ENCODE measurements around the gene SBF2. TPM values are rescaled to one million over a fixed set of nuclear protein-coding genes. Genes with fewer than 3 reads are reported as not detected.
A peak's percentile ranks its signal among the peaks of the same experiment; 100 is the strongest.

SBF2 gene
- total RNA-seq, 2 experiments from 2014 or later, result 6.0 to 6.1 TPM

DNA sequence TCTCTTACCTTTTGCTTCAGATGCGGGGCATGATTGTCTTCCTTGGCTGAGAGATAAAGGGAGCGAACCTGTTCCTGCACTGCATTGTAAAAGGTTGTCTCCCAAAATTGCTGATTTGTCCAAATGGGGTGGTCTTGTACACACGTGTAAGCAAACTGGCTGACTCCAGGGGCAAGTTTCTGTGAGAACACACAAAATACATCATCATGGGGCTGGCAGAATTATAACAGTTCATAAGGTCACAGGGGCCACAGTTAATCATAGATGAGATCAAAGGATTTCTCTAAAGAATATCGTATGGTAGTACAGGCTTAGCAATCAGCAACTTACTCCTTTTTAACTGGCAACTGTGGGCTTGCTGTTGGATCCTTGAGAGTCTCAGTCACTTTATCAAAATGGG, 435.8 kb downstream of the SBF2 start:
- H3K36me3 Mint-ChIP-seq, result peaks cover 2% of the 10 kb centered on the region
- peak overlapping the region; percentile 71 for H3K27ac Mint-ChIP-seq
- no peaks in the 10 kb centered on the region for H3K27me3 Mint-ChIP-seq

DNA sequence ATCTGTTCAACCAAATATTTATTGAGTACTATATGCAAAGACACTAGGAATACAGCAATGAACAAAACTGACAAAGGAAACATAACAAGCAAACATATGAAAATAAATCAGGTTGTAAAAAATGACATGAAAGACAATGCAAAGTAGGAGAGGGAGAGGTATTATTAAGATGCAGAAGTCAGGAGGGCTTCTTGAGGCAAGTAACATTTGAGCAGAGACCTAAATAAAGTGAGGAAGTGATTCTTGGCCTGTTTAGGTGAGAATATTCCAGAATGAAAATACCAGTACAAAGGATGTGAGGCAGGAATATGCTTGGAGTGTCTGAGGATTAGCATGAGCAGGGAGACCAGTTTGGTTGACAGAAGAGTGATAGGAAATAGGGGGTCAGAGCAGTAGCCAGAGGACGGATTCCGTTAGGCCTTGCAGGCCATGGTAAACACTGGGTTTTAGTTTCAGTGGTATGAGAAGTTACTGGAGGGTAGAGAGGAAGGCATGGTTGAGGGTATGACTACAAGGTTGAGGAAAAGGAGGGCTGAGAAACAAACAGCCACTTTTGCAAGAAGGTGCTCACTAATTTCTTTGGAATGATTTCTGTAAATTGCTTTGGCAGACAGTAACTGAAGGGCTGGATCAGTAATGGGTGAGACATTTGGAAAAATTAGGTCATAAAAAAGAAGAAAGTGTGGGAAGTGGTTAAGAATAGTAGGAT, 438.3 kb downstream of the SBF2 start:
- Mint-ChIP-seq H3K27me3 (no peaks in the 10 kb centered on the region), H3K36me3 (peaks cover 2% of the 10 kb centered on the region), H3K9me3 (no peaks in the 10 kb centered on the region), H3K4me1 (peaks cover 24% of the 10 kb centered on the region), H3K4me3 (no peak overlapping the region), H3K27ac (no peak overlapping the region)
- DNase-seq, result no peak

More for the DNA sequence above, 435.8 kb downstream of the SBF2 start:
- H3K9me3 Mint-ChIP-seq, result no peaks in the 10 kb centered on the region
- no peak for DNase-seq
- no peak overlapping the region for H3K4me3 Mint-ChIP-seq
- H3K4me1 Mint-ChIP-seq, result peaks cover 37% of the 10 kb centered on the region

GRCh38 chr11:9853929-9854552, 440.0 kb downstream of the SBF2 start:
- no peaks in the 10 kb centered on the region for H3K27me3 Mint-ChIP-seq
- no peak overlapping the region for H3K4me3 Mint-ChIP-seq
- H3K9me3 Mint-ChIP-seq, result no peaks in the 10 kb centered on the region
- peaks cover 12% of the 10 kb centered on the region for H3K4me1 Mint-ChIP-seq
- DNase-seq, result no peak
- H3K27ac Mint-ChIP-seq, result no peak overlapping the region
- peaks cover 7% of the 10 kb centered on the region for H3K36me3 Mint-ChIP-seq

- H3K27me3 Mint-ChIP-seq, result no peaks in the 10 kb centered on the region
- H3K4me3 Mint-ChIP-seq, result no peak overlapping the region
- no peak overlapping the region for H3K27ac Mint-ChIP-seq
- DNase-seq, result no peak
- no peaks in the 10 kb centered on the region for H3K9me3 Mint-ChIP-seq
- H3K4me1 Mint-ChIP-seq, result no peaks in the 10 kb centered on the region
- peaks cover 4% of the 10 kb centered on the region for H3K36me3 Mint-ChIP-seq
Observed at GRCh38 chr11:9852465-9852864, 441.6 kb downstream of the SBF2 start.

- H3K27ac Mint-ChIP-seq, result no peak overlapping the region
- no peaks in the 10 kb centered on the region for H3K9me3 Mint-ChIP-seq
- no peak for DNase-seq
- H3K4me3 Mint-ChIP-seq, result no peak overlapping the region
- peaks cover 5% of the 10 kb centered on the region for H3K4me1 Mint-ChIP-seq
- no peaks in the 10 kb centered on the region for H3K27me3 Mint-ChIP-seq
- peaks cover 8% of the 10 kb centered on the region for H3K36me3 Mint-ChIP-seq
Observed at GRCh38 chr11:9851366-9851765, 442.7 kb downstream of the SBF2 start.

DNA sequence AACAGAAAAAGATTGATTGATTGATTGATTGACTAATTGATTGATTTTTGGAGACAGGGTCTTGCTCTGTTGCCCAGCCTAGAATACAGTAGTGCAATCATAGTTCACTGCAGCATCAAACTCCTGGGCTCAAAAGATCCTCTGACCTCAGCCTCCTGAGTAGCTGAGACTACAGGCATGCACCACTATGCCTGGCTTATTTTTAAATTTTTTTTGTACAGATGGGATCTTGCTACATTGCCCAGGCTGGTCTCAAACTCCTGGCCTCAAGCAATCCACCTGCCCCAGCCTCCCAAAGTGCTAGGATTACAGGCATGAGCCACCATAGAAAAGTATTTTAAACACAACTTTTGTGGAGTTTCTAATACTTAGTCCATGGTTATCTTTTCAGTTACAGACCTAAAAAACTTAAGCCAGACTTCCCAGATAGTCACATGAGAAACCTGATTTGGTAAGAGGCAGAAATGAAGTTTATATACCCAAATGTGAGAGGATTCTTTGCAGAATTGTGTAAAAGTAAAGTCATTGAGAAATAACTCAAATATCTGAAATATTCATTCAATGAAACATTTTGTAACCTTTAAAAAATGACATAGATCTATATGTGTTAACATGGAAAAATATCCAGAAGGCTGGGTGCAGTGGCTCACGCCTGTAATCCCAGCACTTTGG, 443.7 kb downstream of the SBF2 start:
- H3K27ac Mint-ChIP-seq, result no peak overlapping the region
- DNase-seq, result no peak
- peaks cover 5% of the 10 kb centered on the region for H3K4me1 Mint-ChIP-seq
- H3K4me3 Mint-ChIP-seq, result no peak overlapping the region
- H3K27me3 Mint-ChIP-seq, result no peaks in the 10 kb centered on the region
- peaks cover 15% of the 10 kb centered on the region for H3K36me3 Mint-ChIP-seq
- H3K9me3 Mint-ChIP-seq, result no peaks in the 10 kb centered on the region

DNA sequence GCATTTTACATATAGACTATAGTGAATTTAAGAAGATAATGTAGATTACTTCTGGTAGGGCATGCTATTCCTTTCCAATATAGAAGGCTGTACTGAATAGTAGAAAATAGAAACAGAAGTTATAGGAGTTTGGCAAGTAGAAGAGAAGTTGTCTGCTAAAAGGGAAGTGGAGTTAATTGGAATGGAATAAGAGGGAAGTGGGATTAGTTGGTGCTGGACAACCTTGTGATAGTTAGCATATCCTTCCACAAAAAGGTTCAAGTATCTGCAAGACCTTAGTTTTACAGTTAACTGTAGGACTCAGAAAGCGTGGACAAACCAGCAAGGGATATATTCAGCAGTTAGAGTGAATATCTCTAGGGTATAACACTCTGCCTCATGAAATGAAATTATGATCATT, 444.6 kb downstream of the SBF2 start:
- DNase-seq, result no peak
- H3K27me3 Mint-ChIP-seq, result no peaks in the 10 kb centered on the region
- H3K27ac Mint-ChIP-seq, result no peak overlapping the region
- H3K36me3 Mint-ChIP-seq, result peaks cover 23% of the 10 kb centered on the region
- H3K9me3 Mint-ChIP-seq, result no peaks in the 10 kb centered on the region
- H3K4me1 Mint-ChIP-seq, result peaks cover 5% of the 10 kb centered on the region
- H3K4me3 Mint-ChIP-seq, result no peak overlapping the region

DNA sequence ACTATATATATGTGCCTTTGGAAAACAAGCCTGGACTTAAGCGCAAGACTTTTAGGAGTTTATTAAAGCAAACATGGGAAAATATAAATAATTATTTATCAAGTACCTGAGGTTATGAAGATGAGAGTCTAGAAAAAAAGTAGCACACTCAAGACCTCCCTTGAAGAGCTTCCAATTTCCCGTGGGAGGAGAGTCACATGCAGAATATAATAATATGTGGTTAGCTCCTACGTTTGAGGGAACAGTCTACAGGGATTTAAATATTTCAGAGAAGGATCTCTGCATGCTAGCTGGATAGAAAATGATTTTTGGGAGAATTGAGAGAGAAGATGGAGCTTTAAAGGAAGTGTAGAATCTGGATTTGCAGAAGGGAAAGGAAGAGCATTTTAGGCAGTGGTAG, 446.4 kb downstream of the SBF2 start:
- no peak overlapping the region for H3K27ac Mint-ChIP-seq
- no peak for DNase-seq
- H3K4me3 Mint-ChIP-seq, result no peak overlapping the region
- H3K4me1 Mint-ChIP-seq, result peaks cover 10% of the 10 kb centered on the region
- H3K9me3 Mint-ChIP-seq, result no peaks in the 10 kb centered on the region
- H3K27me3 Mint-ChIP-seq, result no peaks in the 10 kb centered on the region
- peaks cover 30% of the 10 kb centered on the region for H3K36me3 Mint-ChIP-seq

DNA sequence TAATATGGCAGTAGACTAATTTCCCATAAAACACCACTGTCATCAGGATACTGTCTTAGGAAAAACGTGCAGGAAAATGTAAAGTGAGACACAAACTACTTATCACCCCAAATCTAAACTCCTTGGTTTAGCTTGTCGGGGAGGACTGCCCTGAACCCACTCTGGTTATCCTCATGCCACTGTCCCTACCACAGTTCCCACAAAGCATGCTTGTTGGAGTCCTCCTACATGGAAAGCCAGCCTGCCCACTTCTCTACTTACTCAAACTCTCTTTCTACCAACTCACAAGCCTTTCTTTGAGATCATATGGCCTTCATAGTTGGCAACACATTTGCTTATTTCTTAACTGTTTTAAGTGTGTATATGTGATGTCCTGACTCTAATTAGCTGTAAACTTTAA, 451.1 kb downstream of the SBF2 start:
- H3K4me3 Mint-ChIP-seq, result no peak overlapping the region
- H3K27me3 Mint-ChIP-seq, result no peaks in the 10 kb centered on the region
- H3K9me3 Mint-ChIP-seq, result peaks cover 7% of the 10 kb centered on the region
- H3K4me1 Mint-ChIP-seq, result peaks cover 45% of the 10 kb centered on the region
- H3K27ac Mint-ChIP-seq, result peak overlapping the region; percentile 9
- DNase-seq, result no peak
- H3K36me3 Mint-ChIP-seq, result peaks cover 51% of the 10 kb centered on the region

DNA sequence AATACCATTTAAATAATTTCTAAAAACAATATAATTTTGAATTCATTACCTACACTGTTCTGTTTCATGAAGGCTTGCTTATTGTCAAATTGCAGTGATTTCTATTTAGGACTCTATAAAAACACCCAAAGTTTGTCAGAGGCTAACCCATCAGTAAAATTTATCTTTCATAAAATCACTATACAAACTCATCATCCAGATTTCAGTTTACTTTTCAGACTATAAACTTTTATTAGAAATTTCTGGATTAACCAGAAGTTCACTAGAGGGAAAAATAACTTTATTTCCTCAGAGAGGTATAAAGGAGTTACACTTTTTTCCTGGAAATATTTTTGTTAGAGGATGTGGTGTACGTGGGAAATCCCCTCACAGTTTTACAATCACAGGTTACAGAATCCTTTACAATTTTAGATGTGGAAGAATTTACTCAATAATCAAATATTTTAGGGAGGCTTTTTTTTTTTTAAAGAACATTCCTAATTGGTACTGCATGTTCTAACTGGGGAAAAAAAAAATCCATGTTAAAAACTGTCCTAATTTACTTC, 453.5 kb downstream of the SBF2 start:
- Mint-ChIP-seq H3K27me3 (no peaks in the 10 kb centered on the region), H3K9me3 (peaks cover 7% of the 10 kb centered on the region)

GRCh38 chr11:9839550-9839949, 454.5 kb downstream of the SBF2 start:
- peak overlapping the region; percentile 47 for H3K4me3 Mint-ChIP-seq
- H3K27ac Mint-ChIP-seq, result peak overlapping the region; percentile 75
- no peak for DNase-seq
- H3K4me1 Mint-ChIP-seq, result peaks cover 40% of the 10 kb centered on the region
- H3K36me3 Mint-ChIP-seq, result peaks cover 34% of the 10 kb centered on the region
- peaks cover 7% of the 10 kb centered on the region for H3K9me3 Mint-ChIP-seq
- no peaks in the 10 kb centered on the region for H3K27me3 Mint-ChIP-seq

More for the DNA sequence above, 453.5 kb downstream of the SBF2 start:
- Mint-ChIP-seq H3K27ac (peak overlapping the region; percentile 86), H3K4me3 (no peak overlapping the region), H3K36me3 (peaks cover 42% of the 10 kb centered on the region), H3K4me1 (peaks cover 40% of the 10 kb centered on the region)
- no peak for DNase-seq

- no peaks in the 10 kb centered on the region for H3K27me3 Mint-ChIP-seq
- H3K36me3 Mint-ChIP-seq, result peaks cover 30% of the 10 kb centered on the region
- peak overlapping the region; percentile 47 for H3K4me3 Mint-ChIP-seq
- peaks cover 40% of the 10 kb centered on the region for H3K4me1 Mint-ChIP-seq
- H3K27ac Mint-ChIP-seq, result peak overlapping the region; percentile 75
- peaks cover 7% of the 10 kb centered on the region for H3K9me3 Mint-ChIP-seq
- no peak for DNase-seq
Observed at GRCh38 chr11:9838961-9839360, 455.1 kb downstream of the SBF2 start.

- Mint-ChIP-seq H3K9me3 (peaks cover 7% of the 10 kb centered on the region), H3K27me3 (no peaks in the 10 kb centered on the region), H3K36me3 (peaks cover 30% of the 10 kb centered on the region), H3K4me1 (peaks cover 40% of the 10 kb centered on the region), H3K4me3 (no peak overlapping the region), H3K27ac (no peak overlapping the region)
- no peak for DNase-seq
Observed at GRCh38 chr11:9838229-9838628, 455.8 kb downstream of the SBF2 start.

GRCh38 chr11:9834291-9834690, 459.7 kb downstream of the SBF2 start:
- Mint-ChIP-seq H3K4me3 (no peak overlapping the region), H3K36me3 (peaks cover 8% of the 10 kb centered on the region)

DNA sequence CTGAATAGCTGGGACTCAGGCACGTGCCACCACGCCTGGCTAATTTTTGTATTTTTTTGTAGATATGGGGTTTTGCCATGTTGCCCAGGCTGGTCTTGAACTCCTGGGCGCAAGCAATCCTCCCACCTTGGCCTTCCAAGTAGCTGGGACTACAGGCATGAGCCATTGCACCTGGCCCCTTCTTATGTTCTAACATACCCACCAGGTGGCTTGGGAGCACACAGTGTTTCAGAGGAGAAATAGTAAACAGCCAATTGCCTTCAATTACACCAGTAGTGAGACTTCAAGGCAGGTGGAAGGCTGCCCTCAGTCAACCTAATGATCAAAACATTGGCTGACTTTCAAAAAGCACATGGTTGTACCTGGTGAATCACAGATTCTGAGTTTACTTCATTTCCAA, 462.9 kb downstream of the SBF2 start:
- Mint-ChIP-seq H3K9me3 (no peaks in the 10 kb centered on the region), H3K27me3 (no peaks in the 10 kb centered on the region), H3K27ac (no peak overlapping the region), H3K4me1 (peaks cover 2% of the 10 kb centered on the region), H3K4me3 (no peak overlapping the region), H3K36me3 (peaks cover 2% of the 10 kb centered on the region)
- no peak for DNase-seq

More at GRCh38 chr11:9834291-9834690, 459.7 kb downstream of the SBF2 start:
- no peak for DNase-seq
- H3K27ac Mint-ChIP-seq, result no peak overlapping the region
- H3K9me3 Mint-ChIP-seq, result peaks cover 1% of the 10 kb centered on the region
- peaks cover 6% of the 10 kb centered on the region for H3K4me1 Mint-ChIP-seq
- H3K27me3 Mint-ChIP-seq, result no peaks in the 10 kb centered on the region

All from activated naive CD8-positive, alpha-beta T cell treated with anti-CD3 and anti-CD28 coated beads for 36 hours (primary cell).